ENCODE data around the gene CHST14.

DNA sequence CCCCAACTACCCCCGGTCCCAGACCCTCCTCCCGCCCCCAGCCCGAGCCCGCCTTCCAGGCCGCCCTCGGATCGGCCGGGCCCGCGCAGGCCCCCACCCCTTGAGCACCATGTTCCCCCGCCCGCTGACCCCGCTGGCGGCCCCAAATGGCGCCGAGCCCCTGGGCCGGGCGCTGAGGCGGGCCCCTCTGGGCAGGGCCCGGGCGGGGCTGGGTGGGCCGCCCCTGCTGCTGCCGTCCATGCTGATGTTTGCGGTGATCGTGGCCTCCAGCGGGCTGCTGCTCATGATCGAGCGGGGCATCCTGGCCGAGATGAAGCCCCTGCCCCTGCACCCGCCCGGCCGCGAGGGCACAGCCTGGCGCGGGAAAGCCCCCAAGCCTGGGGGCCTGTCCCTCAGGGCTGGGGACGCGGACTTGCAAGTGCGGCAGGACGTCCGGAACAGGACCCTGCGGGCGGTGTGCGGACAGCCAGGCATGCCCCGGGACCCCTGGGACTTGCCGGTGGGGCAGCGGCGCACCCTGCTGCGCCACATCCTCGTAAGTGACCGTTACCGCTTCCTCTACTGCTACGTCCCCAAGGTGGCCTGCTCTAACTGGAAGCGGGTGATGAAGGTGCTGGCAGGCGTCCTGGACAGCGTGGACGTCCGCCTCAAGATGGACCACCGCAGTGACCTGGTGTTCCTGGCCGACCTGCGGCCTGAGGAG is 472 bp downstream of the CHST14 start:
- TF ChIP-seq, protein P1, sequence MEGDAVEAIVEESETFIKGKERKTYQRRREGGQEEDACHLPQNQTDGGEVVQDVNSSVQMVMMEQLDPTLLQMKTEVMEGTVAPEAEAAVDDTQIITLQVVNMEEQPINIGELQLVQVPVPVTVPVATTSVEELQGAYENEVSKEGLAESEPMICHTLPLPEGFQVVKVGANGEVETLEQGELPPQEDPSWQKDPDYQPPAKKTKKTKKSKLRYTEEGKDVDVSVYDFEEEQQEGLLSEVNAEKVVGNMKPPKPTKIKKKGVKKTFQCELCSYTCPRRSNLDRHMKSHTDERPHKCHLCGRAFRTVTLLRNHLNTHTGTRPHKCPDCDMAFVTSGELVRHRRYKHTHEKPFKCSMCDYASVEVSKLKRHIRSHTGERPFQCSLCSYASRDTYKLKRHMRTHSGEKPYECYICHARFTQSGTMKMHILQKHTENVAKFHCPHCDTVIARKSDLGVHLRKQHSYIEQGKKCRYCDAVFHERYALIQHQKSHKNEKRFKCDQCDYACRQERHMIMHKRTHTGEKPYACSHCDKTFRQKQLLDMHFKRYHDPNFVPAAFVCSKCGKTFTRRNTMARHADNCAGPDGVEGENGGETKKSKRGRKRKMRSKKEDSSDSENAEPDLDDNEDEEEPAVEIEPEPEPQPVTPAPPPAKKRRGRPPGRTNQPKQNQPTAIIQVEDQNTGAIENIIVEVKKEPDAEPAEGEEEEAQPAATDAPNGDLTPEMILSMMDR (IDR thresholded peaks at IDR 0.05) = no peak
- TF ChIP-seq POLR2AphosphoS5 (IDR thresholded peaks at IDR 0.05; ENCODE audit: low read depth, low read length) (no peak), RAD21 (IDR thresholded peaks at IDR 0.05; ENCODE audit: low read length) (no peak), CHD2 (IDR thresholded peaks at IDR 0.05; ENCODE audit: low read length, partially characterized antibody) (no peak), FOXJ3 (CRISPR knock-in tag; IDR thresholded peaks at IDR 0.05) (no peak), SMC3 (IDR thresholded peaks at IDR 0.05; ENCODE audit: low read depth, low read length) (no peak)
- TF ChIP-seq, protein P2, sequence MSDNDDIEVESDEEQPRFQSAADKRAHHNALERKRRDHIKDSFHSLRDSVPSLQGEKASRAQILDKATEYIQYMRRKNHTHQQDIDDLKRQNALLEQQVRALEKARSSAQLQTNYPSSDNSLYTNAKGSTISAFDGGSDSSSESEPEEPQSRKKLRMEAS (IDR thresholded peaks at IDR 0.05; ENCODE audit: low read depth) = no peak; the same call in 1 of the 2 replicates
- TF ChIP-seq, protein P3, sequence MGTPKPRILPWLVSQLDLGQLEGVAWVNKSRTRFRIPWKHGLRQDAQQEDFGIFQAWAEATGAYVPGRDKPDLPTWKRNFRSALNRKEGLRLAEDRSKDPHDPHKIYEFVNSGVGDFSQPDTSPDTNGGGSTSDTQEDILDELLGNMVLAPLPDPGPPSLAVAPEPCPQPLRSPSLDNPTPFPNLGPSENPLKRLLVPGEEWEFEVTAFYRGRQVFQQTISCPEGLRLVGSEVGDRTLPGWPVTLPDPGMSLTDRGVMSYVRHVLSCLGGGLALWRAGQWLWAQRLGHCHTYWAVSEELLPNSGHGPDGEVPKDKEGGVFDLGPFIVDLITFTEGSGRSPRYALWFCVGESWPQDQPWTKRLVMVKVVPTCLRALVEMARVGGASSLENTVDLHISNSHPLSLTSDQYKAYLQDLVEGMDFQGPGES (IDR thresholded peaks at IDR 0.05; ENCODE audit: low read depth, low read length) = no peak

Data from SK-N-SH (cell line).